ENCODE data around the gene ACACB.

Gene ACACB

DNA sequence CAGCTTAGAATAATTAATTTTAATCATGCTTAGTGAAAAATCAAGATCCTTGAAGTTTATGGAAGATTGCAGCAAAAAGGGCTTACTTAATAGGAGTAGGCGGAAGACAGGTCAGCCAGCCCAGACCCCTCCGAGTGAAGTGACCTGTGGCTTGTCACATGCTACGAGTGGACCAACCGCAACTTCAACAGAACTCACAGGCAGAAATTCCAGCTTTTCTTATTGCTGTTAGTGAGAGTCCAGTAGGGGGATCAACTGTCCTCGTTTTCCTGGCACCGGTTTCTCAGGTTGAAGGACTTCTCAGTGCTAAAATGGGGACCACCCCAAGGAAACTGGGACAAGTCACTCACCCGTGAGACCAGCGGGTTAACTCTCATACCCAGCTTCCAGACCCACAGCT lies 72.9 kb downstream of the ACACB start:
- no peak for TF ChIP-seq CTCF (IDR thresholded peaks at IDR 0.05; ENCODE audit: insufficient read depth, low read depth, low read length, missing control alignments)
- no peak for DNase-seq (ENCODE audit: low read depth)
- no peak overlapping the region for H3K4me3 ChIP-seq (ENCODE audit: low read depth, low read length)

DNA sequence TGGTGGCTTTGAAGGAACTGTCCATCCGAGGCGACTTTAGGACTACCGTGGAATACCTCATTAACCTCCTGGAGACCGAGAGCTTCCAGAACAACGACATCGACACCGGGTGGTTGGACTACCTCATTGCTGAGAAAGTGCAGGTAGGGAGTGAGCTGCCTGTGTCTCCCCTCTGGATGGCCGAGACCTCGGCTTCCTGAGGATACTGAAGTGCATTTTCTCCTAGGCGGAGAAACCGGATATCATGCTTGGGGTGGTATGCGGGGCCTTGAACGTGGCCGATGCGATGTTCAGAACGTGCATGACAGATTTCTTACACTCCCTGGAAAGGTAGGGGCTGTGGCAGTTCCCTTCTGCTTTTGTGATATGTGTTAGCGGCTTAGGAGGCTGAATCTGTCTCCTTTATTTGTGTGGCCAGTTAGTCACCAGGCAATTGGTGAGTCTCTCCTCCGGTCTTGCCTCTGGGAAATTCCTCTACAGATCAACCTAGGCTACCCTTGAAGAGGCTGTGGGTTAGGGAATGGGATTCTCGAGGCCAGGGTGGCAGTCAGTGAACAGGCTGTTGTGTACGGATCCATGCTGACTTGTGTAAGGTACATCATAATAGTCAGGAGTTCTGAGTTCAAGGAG lies 75.3 kb downstream of the ACACB start:
- no peak for DNase-seq (ENCODE audit: low read depth)
- no peak for TF ChIP-seq CTCF (IDR thresholded peaks at IDR 0.05; ENCODE audit: insufficient read depth, low read depth, low read length, missing control alignments)
- H3K4me3 ChIP-seq (ENCODE audit: low read depth, low read length) = no peak overlapping the region

GRCh38 chr12:109192358-109192757 lies 76.0 kb downstream of the ACACB start:
- H3K4me3 ChIP-seq (ENCODE audit: low read depth, low read length) = no peak overlapping the region
- no peak for DNase-seq (ENCODE audit: low read depth)
- TF ChIP-seq CTCF (IDR thresholded peaks at IDR 0.05; ENCODE audit: insufficient read depth, low read depth, low read length, missing control alignments) = no peak

DNA sequence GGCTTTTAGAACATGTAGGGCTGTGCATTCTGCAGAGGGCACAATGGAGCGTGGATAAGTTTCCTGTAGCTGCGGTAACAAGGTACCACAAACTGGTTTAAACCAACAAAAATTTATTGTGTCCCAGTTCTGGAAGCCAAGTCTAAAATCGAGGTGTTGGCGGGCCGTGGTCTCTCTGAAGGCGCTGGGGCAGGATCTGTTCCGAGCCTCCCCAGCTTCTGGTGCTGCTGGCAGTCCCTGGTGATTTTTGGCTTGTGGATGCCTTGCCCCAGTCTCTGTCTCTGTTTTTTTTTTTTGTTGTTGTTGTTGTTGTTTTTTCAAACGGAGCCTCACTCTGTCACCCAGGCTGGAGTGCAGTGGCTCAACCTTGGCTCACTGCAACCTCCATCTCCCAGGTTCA lies 77.5 kb downstream of the ACACB start:
- no peak for TF ChIP-seq CTCF (IDR thresholded peaks at IDR 0.05; ENCODE audit: insufficient read depth, low read depth, low read length, missing control alignments)
- no peak overlapping the region for H3K4me3 ChIP-seq (ENCODE audit: low read depth, low read length)
- DNase-seq (ENCODE audit: low read depth) = no peak

DNA sequence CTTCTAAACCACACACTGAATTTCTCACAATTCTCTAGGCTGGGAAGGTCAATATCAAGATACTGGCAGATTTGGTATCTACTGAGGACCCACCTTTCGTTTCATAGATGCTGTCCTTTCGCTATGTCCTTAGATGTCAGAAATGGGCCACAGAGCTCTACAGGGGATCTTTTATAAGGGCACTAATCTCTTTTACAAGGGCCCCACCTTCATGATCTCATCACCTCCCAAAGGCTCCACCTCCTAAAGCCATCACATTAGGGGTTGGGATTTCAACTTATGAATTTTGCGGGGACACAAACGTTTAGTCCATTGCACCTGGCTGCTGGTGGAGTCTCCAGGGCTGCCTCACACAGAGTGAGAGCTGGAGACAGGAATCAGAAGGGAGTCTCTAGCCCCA lies 79.9 kb downstream of the ACACB start:
- DNase-seq (ENCODE audit: low read depth) = no peak
- no peak overlapping the region for H3K4me3 ChIP-seq (ENCODE audit: low read depth, low read length)
- TF ChIP-seq CTCF (IDR thresholded peaks at IDR 0.05; ENCODE audit: insufficient read depth, low read depth, low read length, missing control alignments) = no peak

DNA sequence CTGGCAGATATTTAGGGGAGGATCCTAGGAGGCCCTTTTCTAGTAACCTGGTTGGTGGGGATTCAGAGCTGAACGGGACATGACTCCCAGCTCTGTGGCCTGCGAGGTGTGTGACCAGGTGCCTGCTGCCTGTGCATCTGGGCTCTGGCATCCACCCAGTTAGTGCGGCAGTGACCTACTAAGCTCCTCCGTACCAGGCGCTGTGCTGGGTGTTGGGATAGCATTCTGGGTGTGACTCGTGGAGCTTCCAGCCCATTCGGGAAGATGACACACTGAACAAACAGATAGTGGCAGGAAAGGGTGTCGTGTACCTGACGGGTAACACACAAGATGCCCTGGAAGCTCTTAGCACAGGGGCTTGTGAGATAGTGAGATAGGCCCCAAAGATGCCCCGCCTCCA lies 80.9 kb downstream of the ACACB start:
- H3K4me3 ChIP-seq (ENCODE audit: low read depth, low read length) = no peak overlapping the region
- no peak for TF ChIP-seq CTCF (IDR thresholded peaks at IDR 0.05; ENCODE audit: insufficient read depth, low read depth, low read length, missing control alignments)
- DNase-seq (ENCODE audit: low read depth) = no peak

DNA sequence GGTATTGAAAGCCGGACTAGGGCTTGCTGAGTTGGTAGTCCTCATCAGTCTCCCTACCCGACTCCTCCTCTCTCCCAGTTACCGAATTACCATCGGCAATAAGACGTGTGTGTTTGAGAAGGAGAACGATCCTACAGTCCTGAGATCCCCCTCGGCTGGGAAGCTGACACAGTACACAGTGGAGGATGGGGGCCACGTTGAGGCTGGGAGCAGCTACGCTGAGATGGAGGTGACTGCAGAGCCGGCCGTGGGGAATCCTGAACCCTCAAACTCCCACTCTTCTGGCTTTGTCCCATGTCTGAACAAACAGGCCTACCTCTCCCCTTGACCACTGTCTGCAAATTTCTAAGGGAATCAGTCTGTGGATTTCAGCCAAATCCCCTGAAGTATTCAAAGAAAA lies 82.9 kb downstream of the ACACB start:
- no peak overlapping the region for H3K4me3 ChIP-seq (ENCODE audit: low read depth, low read length)
- no peak for DNase-seq (ENCODE audit: low read depth)
- TF ChIP-seq CTCF (IDR thresholded peaks at IDR 0.05; ENCODE audit: insufficient read depth, low read depth, low read length, missing control alignments) = no peak
